ENCODE data around the gene ARHGDIB. TPM values are rescaled to one million over a fixed set of nuclear protein-coding genes. Genes with fewer than 3 reads are reported as not detected.
A peak's percentile ranks its signal among the peaks of the same experiment; 100 is the strongest.

ARHGDIB gene
- total RNA-seq, 1 donor from 2014 or later, result 680 TPM

- ChIA-PET CTCF (no interaction called here), POLR2A (no interaction called here)
- intact Hi-C loops (cut with micrococcal nuclease), result loop anchor here (2.0 to 10.0 kb wide), 4 partner anchors 223 to 761 kb away; partner anchors contain the start of gene RERG
- ATAC-seq (ENCODE audit: low read depth), result no peak
- no peak for DNase-seq
- H3K36me3 Mint-ChIP-seq (ENCODE audit: low read depth), result no peaks in the 10 kb centered on the region
- no peaks in the 10 kb centered on the region for H3K9me3 Mint-ChIP-seq
- peaks cover 12% of the 10 kb centered on the region for H3K27me3 Mint-ChIP-seq
- TF ChIP-seq CTCF (IDR thresholded peaks at IDR 0.05), result no peak
- H3K4me1 Mint-ChIP-seq, result peaks cover 30% of the 10 kb centered on the region
- H3K27ac Mint-ChIP-seq, result no peak overlapping the region
- no peak overlapping the region for H3K4me3 Mint-ChIP-seq
Observed at GRCh38 chr12:14997998-14998397, 36.6 kb upstream of the ARHGDIB start.

GRCh38 chr12:14995583-14996425 lies 34.4 kb upstream of the ARHGDIB start:
- ATAC-seq (ENCODE audit: low read depth) (peak; percentile 35), DNase-seq (no peak)
- peak overlapping the region; percentile 24 for H3K27ac Mint-ChIP-seq
- no peaks in the 10 kb centered on the region for H3K36me3 Mint-ChIP-seq (ENCODE audit: low read depth)
- H3K4me1 Mint-ChIP-seq, result peaks cover 48% of the 10 kb centered on the region
- peak; percentile 46 for TF ChIP-seq CTCF (IDR thresholded peaks at IDR 0.05)
- H3K27me3 Mint-ChIP-seq, result peaks cover 9% of the 10 kb centered on the region
- ChIA-PET CTCF (interaction anchor here (0.6 to 5.3 kb wide), 26 partner anchors 11 to 758 kb away, joined by 3 to 139 read pairs (median 4); partner anchors contain the start of genes ART4, C12orf60, ERP27 and WBP11), POLR2A (interaction anchor here (0.7 to 4.3 kb wide), 13 partner anchors 36 to 739 kb away, joined by 3 to 19 read pairs (median 4); partner anchors contain the start of genes ART4, C12orf60 and WBP11)
- intact Hi-C loops (cut with micrococcal nuclease), result loop anchor here (1.0 to 10.0 kb wide), 9 partner anchors 59 to 759 kb away; partner anchors contain the start of gene RERG
- no peak overlapping the region for H3K4me3 Mint-ChIP-seq
- peaks cover 7% of the 10 kb centered on the region for H3K9me3 Mint-ChIP-seq

GRCh38 chr12:14994610-14995009 lies 33.2 kb upstream of the ARHGDIB start:
- H3K27me3 Mint-ChIP-seq, result peaks cover 9% of the 10 kb centered on the region
- TF ChIP-seq CTCF (IDR thresholded peaks at IDR 0.05), result no peak
- no peak overlapping the region for H3K4me3 Mint-ChIP-seq
- no peaks in the 10 kb centered on the region for H3K36me3 Mint-ChIP-seq (ENCODE audit: low read depth)
- peak overlapping the region; percentile 85 for H3K27ac Mint-ChIP-seq
- ATAC-seq (ENCODE audit: low read depth) (no peak), DNase-seq (no peak)
- intact Hi-C loops (cut with micrococcal nuclease), result loop anchor here (1.0 to 10.0 kb wide), 5 partner anchors 57 to 757 kb away; no protein-coding TSS in a partner anchor
- peaks cover 7% of the 10 kb centered on the region for H3K9me3 Mint-ChIP-seq
- ChIA-PET POLR2A (interaction anchor here (0.7 to 4.3 kb wide), 8 partner anchors 35 to 224 kb away, joined by 3 to 19 read pairs (median 4); partner anchors contain the start of gene ART4), CTCF (interaction anchor here (0.7 to 5.3 kb wide), 13 partner anchors 10 to 1783 kb away, joined by 3 to 139 read pairs (median 7); partner anchors contain the start of genes ART4 and ERP27)
- H3K4me1 Mint-ChIP-seq, result peaks cover 59% of the 10 kb centered on the region

- Mint-ChIP-seq H3K4me3 (peak overlapping the region; percentile 52), H3K27me3 (peaks cover 6% of the 10 kb centered on the region), H3K9me3 (peaks cover 9% of the 10 kb centered on the region), H3K4me1 (peaks cover 68% of the 10 kb centered on the region), H3K27ac (peak overlapping the region; percentile 85), H3K36me3 (ENCODE audit: low read depth) (no peaks in the 10 kb centered on the region)
- ChIA-PET POLR2A (interaction anchor here (1.0 to 4.3 kb wide), 6 partner anchors 32 to 223 kb away, joined by 4 to 19 read pairs (median 6); partner anchors contain the start of gene ARHGDIB), CTCF (interaction anchor here (0.6 to 5.3 kb wide), 8 partner anchors 13 to 270 kb away, joined by 3 to 139 read pairs (median 10); partner anchors contain the start of genes ART4 and ERP27)
- ATAC-seq (ENCODE audit: low read depth) (peak; percentile 80), DNase-seq (no peak)
- TF ChIP-seq CTCF (IDR thresholded peaks at IDR 0.05), result no peak
- intact Hi-C loops (cut with micrococcal nuclease), result loop anchor here (1.0 to 10.0 kb wide), 4 partner anchors 32 to 531 kb away; partner anchors contain the start of genes ARHGDIB, C12orf60 and WBP11
Observed at GRCh38 chr12:14993537-14994266, 32.3 kb upstream of the ARHGDIB start.

Measured in activated B cell treated with CpG ODN at 0.5 μM for 24 hours (primary cell).